GM19043 (cell line): Measurements from ENCODE around the gene MED9.
"Not testable (repeated sequence)": the region's sequence is repeated elsewhere in the genome, so short reads cannot be mapped to it uniquely, and the experiment has no call there.

ENCODE experiments used
- ATAC-seq: cut with Tn5 transposase; IDR thresholded peaks from one replicate; pipeline ENCODE4 v1.9.1; 2021; ENCODE audit warnings: low read depth; ENCODE audit not compliant: unreplicated experiment

MED9 gene, protein sequence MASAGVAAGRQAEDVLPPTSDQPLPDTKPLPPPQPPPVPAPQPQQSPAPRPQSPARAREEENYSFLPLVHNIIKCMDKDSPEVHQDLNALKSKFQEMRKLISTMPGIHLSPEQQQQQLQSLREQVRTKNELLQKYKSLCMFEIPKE

DNA sequence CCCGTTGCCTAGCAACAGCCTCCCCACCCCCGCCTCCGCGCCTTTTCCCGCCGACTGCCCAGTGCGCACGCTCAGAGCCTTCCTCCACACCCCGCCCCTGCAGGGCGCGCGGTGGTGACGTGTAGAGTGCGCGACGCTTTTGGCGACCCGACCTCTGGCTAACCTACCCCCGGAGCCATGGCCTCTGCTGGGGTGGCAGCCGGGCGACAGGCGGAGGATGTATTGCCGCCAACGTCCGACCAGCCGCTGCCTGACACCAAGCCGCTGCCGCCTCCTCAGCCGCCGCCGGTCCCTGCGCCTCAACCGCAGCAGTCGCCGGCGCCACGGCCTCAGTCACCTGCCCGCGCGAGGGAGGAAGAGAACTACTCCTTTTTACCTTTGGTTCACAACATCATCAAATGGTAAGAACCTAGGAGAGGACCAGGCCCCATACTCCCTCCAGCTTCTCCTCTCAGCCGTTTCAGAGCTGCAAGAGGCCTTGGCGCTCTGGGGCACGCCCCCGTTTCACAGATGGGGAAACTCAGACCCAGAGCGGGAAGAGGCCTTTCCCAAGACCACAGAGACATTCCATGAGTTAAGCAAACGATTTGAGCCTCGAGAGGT, at the start of gene MED9:
MED9 (plus strand) TSS at position 136 of the 603 bp plus-strand sequence; CDS start at position 178, 42 bp downstream.
- ATAC-seq = no peak

DNA sequence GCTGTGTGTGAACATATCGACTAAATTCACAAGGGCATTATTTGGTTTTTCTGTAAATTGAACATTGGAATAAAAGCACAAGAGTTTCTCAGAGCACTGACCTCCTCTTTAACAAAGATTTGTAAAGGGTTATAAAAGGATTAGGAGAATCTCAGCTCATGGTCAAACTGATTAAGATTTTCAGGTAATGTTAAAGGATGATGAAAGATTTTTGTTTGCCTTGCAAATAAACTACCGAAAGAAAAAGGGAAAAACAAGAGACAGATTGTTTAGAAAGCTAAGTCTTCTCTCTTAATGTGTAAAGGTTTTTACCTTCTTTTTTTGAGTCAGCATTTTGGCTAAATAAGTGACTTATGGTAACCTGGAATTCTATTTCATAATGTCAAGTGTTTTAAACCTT, 47.6 kb upstream of the MED9 start:
- no peak for ATAC-seq

DNA sequence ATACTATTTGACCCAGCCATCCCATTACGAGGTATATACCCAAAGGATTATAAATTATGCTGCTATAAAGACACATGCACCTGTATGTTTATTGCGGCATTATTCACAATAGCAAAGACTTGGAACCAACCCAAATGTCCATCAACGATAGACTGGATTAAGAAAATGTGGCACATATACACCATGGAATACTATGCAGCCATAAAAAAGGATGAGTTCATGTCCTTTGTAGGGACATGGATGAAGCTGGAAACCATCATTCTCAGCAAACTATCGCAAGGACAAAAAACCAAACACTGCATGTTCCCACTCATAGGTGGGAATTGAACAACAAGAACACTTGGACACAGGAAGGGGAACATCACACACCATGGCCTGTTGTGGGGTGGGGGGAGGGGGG, 45.9 kb upstream of the MED9 start:
- ATAC-seq = not testable (repeated sequence)

DNA sequence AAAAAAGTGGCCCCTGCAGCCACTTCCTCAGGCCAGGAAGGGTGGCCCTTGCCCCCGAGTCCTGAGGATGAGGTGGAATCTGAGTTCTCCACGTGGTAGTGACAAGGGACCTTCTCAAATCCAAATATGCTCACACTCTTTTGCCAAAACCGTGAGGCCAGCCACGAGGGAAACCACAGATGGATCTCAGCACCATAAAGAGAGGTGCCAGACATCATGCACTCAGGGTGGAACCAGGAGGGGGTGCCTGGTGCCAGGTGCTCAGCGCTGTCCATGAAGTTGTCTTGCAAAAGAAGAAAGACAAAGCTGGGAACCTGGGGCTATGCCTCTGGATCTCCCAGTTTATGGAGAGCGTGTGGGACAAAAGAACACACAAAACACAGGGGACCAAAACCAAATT, 45.2 kb upstream of the MED9 start:
- ATAC-seq = no peak

DNA sequence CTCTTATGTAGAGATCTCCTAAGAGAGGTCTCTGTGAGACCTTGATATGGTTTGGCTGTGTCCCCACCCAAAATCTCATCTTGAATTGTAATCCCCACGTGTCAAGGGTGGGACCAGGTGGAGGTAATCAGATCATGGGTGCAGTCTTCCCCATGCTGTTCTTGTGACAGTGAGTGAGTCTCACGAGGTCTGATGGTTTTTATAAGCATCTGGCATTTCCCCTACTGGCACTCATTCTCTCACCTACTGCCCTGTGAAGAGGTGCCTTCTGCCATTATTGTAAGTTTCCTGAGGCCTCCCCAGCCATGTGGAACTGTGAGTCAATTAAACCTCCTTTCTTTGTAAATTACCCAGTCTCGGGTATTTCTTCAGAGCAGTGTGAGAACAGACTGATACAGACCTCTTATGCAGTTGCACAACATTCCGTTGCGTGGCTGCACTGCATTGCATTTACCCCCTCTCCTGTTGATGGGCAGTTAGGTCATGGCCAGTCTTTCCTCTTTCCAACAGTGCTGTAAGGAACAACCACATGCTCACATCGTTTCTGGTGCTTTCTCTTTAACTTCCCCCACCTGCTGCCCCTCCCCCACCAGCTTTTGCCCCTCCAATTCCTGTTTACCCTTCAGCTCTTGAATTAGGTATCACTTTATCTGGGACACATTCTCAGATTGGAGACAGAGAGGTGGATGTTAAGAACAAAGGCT, 43.6 kb upstream of the MED9 start:
- ATAC-seq = no peak

DNA sequence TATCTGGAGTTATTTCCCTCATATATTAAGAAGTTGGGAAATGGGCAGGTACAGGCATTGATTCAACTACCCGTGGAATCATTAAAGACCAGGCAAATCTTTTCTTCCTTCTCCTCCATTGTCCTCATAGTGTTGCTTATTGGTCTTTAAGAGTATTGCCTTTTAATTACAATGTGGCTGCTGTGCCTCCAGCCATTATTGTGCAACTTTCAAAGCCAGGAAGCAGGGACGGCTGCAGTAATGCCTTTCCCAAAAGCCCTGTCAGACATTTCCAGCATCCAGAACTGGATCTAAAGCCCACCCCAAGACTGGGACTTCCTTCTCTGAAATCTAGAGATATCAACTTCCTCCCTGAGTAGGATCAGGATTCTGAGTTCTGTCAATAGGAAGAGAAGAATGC, 42.3 kb upstream of the MED9 start:
- no peak for ATAC-seq

DNA sequence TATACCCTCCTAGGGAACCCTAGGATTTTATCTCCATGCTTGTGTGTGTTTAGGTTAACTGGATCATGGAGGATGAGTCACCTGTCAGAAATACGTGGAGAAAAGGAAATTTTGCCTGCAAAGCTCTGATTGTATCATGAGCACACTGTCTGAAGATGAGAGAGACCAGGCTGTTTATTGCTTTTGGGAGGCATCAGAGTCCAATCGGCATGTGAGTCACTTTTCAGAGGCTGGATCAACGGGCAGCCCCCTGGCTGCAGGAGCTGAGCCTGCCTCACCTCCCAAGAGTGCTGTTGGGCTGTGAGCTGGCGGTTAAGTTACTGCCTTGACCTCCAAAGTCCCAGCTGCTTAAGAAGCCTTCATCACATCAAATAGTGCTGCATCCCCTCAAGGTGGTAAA, 41.5 kb upstream of the MED9 start:
- ATAC-seq = no peak

DNA sequence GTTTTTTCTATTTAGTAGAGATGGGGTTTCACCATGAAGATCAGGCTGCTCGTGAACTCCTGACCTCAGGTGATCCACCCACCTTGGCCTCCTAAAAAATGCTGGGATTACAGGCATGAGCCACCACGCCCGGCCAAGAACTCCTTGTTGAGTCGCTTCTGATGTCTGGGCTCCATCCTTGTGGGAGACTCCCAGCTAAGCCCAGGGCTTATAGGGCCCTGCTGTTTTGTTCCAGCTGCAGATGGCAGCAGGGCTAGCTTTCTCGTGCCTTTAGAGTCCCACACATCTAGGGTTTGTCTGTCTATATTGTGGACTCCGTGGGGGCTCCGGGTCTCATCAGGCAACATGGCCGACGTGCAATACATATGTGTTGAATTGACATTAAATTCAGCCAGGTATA, 39.3 kb upstream of the MED9 start:
- no peak for ATAC-seq

DNA sequence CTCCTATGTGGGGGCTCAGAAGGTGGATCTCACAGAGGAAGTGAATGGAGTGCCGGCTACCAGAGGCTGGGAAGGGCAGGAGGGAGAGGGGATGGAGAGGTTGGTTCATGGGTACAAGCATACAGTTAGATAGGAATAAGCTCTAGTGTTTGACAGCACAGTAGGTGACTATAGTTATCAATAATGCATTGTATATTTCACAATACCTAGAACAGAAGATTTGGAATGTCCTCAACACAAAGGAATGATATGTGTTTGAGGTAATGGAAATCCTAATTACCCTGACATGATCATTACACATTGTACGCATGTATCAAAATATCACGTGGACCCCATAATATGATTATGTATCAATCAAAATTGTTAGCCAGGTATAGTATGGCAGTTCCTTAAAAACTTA, 38.9 kb upstream of the MED9 start:
- ATAC-seq = no peak

DNA sequence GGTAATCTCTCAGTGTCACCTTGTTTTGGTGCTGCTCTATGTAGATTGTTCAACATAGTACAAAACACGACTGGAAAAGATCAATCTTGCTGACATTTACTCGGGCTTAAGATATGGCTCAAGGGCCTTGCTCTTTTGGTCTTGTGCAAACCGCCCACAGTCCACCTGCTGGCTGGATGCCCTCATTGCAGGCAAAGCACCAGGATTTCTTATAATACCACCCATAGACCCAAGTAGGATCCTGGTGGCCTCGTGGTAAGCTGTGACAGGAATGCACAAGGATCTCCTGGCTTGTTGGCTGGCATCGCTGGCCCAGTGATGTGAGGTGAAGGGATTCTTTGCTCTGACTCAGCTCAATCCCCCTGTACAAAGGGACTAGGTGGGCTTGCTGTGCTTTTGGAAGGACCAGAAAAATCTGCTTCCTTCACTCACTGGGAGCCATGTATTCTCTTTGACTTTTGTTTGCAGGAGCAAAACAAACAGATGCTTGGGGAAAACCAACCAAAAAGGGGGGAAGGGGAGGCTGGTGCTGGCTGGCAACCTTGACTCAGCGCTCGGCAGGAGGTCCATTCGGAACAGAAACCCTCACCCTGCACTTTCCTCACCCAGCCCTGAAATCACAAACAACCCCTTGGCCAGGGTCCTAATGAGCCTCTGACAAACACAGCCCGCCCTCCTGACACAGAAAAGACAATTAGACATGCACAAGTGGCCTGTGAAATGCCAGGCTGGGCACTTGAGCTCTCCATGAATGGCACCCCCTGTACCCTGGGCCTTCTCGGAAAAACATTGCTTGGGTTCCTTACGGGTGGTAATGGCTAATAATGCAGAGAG, 36.6 kb upstream of the MED9 start:
- no peak for ATAC-seq

DNA sequence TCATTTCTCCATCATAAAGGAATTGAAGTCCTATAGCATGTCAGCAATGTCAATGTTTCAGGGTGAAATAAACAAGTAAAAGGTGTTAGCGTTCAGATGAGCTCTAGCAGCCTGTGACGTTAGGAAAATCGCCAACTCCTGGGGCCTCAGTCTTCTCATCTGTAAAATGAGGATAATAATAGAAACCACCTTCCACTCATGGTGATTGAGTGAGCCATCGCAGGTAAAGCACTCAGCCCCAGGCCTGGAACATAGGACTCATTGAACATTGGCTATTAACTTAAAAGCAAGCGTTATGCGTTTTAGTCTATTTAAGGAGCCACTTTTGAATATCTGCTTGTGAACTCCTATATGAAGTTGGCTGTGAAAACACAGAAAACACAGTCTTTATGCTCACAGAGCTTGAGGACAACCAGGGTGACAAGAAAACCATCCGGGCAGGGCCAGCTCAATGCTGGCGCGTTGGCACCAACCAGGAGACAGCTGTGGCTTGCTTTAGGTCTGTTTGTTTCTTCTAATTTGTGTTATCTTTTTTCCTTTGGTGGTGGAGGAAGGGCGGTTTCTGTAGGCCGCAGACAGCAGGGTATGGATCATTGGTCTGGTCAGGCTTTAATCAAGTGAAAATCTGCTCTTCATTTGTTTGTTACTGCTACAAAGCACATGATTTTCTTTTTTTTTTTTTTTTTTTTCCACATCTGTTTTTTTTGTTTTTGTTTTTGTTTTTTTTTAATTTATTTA, 35.7 kb upstream of the MED9 start:
- no peak for ATAC-seq

DNA sequence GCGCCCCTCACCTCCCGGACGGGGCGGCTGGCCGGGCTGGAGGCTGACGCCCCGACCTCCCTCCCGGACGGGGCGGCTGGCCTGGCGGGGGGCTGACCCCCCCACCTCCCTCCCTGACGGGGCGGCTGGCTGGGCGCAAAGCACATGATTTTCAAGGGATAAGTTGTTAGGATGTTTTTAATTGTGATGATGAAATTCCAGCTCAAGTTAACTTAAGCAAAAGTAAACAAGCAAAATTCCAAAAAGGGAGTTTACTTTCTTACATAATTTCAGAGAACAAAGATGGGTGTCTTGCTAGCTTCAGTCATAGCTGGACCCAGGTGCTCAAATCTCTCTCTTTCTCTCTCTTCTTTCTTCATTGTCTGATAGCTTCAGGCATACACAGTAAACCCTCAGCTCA, 33.6 kb upstream of the MED9 start:
- no peak for ATAC-seq

DNA sequence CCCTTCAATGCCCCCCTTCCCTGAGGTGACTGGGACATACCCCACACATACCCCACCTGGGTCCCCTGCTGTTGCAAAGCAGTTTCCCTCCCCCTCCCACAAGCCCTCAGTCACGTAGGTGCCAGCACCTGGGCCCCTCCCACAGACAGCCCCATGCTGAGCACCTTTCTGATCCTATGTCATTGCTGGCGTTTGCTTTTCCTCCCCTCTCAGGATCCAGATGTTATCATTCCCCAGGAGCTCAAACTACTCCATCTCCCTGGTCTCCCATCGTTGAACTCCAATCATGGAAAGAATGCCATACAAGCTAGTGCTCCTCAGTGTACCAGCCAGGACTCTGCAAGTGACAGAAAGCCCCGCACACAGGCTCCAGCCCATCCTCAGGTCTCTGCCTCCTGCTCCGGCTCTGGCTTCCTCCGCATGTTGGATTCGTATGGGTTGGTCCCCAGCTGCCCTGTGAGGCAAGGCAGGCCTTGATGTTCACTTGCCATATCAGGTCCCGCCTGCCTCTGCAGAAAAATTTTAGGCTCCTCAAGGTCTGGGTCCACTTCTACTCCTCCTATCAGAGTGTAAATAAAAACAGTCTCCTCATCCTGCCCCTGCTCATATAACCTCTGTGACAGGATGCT, 31.4 kb upstream of the MED9 start:
- no peak for ATAC-seq

DNA sequence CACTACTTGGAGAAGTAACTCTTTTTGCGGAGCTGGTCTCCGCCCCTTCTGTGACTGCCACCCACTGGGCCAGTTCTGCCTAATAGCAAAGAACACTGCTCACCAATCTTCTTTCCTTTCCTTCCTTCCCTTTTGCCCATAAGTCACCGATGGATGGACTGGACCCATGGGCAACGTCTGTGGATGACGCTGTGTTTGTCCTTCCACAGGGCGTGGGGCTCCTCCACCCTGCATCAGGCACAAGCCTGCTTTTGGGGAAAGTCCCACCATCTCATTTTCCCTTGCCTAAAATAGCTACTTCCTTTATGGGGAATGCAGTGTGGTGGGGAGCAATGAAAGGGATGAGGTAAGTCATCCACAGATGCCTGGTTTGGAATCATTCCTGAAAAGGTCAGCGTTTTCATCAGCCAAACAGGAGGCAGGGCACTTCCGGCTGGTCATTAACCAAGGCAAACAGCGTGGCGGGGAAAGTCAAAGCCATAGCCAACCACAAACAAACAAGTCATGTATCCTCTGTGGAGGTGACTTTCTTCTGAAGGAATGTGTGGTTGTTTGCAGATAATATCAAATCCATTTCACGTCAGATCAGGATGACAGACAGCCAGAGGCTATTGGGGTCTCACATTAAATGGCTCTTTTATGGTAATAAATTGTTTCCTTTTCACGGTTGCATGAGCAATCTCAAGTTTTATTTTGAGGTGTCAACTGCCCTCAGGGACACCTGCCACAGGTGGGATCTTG, 30.7 kb upstream of the MED9 start:
- no peak for ATAC-seq

DNA sequence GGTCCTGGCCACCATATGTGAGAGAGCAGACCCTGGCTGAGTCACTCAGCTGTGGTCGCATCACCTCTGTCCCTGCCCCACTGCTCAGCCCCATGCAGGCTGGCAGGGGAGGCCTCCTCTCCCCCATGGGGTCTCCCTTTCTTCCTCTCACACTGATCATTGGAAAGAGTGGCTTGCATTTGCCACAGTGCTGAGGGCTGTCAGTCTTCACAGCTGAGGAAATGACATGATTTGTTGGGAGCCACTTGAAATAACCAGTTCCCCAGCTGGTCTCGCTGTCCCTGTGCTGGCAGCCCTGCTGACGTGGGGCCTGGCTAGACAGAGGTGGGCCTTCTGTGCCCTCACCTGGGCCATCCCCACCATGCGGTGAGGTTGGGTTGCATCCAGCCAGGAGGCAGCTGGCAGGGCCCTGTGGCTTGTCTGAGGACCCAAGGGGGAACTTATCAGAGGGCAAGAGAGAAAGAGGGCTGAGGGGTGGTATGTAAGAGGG, 30.1 kb upstream of the MED9 start:
- ATAC-seq = no peak

DNA sequence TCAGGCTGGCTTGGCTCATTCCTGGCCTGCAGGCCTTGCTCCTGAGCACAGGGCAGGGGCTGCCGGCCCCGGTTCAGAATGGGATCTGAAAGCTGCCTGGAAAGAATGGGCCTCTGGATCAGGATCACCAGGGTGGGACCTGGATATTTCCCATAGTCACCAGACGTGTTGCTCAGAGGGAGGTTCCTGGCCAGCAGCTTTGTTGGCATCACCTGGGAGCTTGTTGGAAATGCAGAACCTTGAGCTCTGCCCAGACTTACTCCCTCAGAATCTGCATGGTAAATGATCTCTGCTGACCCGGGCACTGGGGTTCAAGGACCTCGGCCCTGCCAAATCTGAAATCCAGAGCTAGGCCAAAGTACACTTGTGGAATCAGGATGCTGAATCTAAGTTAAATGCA, 29.5 kb upstream of the MED9 start:
- no peak for ATAC-seq

DNA sequence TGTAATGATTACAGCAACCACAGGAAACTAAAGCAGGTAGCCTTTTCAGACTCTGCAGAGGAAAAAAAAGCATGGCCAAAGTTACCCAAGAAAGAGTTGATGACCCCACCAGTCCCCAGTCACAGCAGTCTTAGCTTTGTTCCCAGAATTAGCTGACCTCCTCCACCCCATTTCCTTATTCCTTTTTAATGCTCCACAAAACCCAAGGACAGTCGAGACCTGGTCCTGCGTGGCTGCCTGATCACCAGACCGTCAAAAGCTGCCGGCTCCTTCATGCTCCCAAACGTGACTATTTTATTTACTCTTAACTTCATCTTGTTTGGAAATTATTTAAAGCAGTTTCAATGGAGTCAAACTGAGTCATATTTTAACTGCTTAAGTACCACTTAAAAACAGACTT, 28.7 kb upstream of the MED9 start:
- no peak for ATAC-seq

DNA sequence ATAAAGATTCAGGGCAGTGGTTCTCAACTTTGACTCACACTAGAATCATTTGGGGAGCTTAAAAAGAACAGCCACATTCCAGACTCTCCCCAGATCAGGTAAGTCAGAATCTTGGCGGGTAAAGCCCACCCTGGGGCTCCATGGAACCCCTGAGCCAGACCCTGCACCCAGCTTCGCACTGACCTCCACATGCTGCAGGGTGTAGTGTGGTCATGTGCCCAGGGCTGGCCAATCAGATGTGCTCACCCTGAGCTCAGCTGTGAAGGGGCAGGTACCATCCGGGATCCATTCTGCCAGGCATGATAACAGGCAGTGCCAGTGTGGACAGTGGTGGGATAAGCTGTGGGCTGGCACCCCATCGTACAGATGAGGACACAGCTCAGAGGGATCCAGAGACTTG, 28.1 kb upstream of the MED9 start:
- ATAC-seq = no peak

DNA sequence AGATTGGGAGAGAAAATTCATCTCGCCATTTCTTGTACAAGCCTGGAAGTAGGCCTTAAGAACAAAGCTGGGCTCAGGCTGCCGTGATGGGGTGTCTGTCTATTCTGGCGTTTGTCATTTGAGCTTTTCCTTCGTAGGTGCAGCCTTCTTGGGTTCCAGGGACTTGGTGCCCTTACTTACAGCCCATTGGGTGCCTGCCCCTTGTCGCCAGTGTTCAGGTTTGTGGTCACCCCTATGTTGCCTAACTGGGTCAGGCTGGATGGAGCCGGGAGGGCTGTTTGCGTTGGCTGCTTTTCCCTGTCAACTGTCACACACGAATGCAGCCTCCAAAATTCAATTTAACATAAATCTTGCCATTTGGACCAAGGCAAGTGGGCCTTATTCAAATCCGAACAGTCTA, 23.7 kb upstream of the MED9 start:
- ATAC-seq = no peak
